Endothelial cell of umbilical vein (primary cell): ENCODE data around the gene RYR2. TPM values are rescaled to one million over a fixed set of nuclear protein-coding genes. Genes with fewer than 3 reads are reported as not detected.

Experiments used
- BruUV-seq: library from RNA; stranded (reverse); fragments of 400-500 nt; replicated peaks from 2 replicates; lab custom pipeline; 2021; lab: Mats Ljungman, UMichigan
- CTCF ChIA-PET: fragments of 300-600, 350-600 bp; sonication (Branson Sonifier 250); formaldehyde crosslinking; loops from one replicate; lab custom pipeline; 2021; ENCODE audit warnings: antibody characterized with exemption, inconsistent platforms; lab: Charles Lee
- POLR2A ChIA-PET: fragments of 300-600, 350-600 bp; sonication (Branson Sonifier 250); formaldehyde crosslinking; loops from one replicate; lab custom pipeline; 2021; ENCODE audit warnings: antibody characterized with exemption, inconsistent platforms; lab: Charles Lee
- DNase-seq: peaks from one replicate; pipeline ENCODE4 v3.0.0-alpha.2; 2011; ENCODE audit warnings: low read depth, low spot score
- FAIRE-seq: peaks from 2 replicates; lab custom pipeline; 2011; peaks lifted over from hg19 to GRCh38; lab: Jason Lieb, UNC
- H2AFZ ChIP-seq: 2 replicates; pipeline ENCODE4 v1.6.0; 2012; ENCODE audit warnings: low read depth, low read length, control low read depth, inconsistent platforms
- H3K27ac ChIP-seq: 2 replicates; pipeline ENCODE4 v1.5.1; 2011; ENCODE audit warnings: low read depth, mild to moderate bottlenecking, control low read depth, low read length, moderate library complexity; ENCODE audit not compliant: insufficient read depth
- H3K27me3 ChIP-seq, 2 experiments: 2 replicates each; pipeline versions ENCODE4 v1.6.0 to v1.6.1; 2011; ENCODE audit warnings: low read length in 2 of 2, mixed read lengths in 1 of 2; ENCODE audit not compliant: control insufficient read depth in 2 of 2, insufficient read depth in 2 of 2
- H3K36me3 ChIP-seq, 2 experiments: 2 replicates in 1 of 2; 3 replicates in 1 of 2; pipeline ENCODE4 v1.5.1; 2011; ENCODE audit warnings: low read length in 2 of 2, mild to moderate bottlenecking in 1 of 2, moderate library complexity in 1 of 2; ENCODE audit not compliant: control insufficient read depth in 2 of 2, insufficient read depth in 2 of 2; ENCODE audit errors: extremely low read depth in 1 of 2
- H3K4me1 ChIP-seq: 3 replicates; pipeline ENCODE4 v1.5.1; 2011; ENCODE audit warnings: mild to moderate bottlenecking, low read length; ENCODE audit not compliant: control insufficient read depth, insufficient read depth; ENCODE audit errors: extremely low read depth
- H3K4me2 ChIP-seq: 2 replicates; pipeline ENCODE4 v1.6.1; 2011; ENCODE audit warnings: low read length, control low read depth, mixed read lengths; ENCODE audit not compliant: insufficient read depth
- H3K4me3 ChIP-seq, 3 experiments: fragments of 200-600 bp in 1 of 3; sonication (generic), shearing (Covaris generic) in 1 of 3; replicated peaks in 1 of 3; 2 replicates each; pipeline ENCODE4 v1.5.1; 2011 to 2016; ENCODE audit warnings: control low read depth in 3 of 3, low read length in 3 of 3, mild to moderate bottlenecking in 2 of 3, inconsistent platforms in 1 of 3, low read depth in 1 of 3, moderate library complexity in 1 of 3; ENCODE audit not compliant: insufficient read depth in 1 of 3
- H3K79me2 ChIP-seq: 2 replicates; pipeline ENCODE4 v1.6.0; 2012; ENCODE audit warnings: low read length, inconsistent platforms; ENCODE audit not compliant: control insufficient read depth, insufficient read depth
- H3K9ac ChIP-seq: replicated peaks from 2 replicates; pipeline ENCODE3; 2011; ENCODE audit warnings: low read length, control low read depth; ENCODE audit not compliant: insufficient read depth; ENCODE audit errors: extremely low read depth
- H3K9me1 ChIP-seq: replicated peaks from 3 replicates; pipeline ENCODE4 v1.6.0; 2011; ENCODE audit warnings: mild to moderate bottlenecking, low read length; ENCODE audit not compliant: control insufficient read depth, insufficient read depth; ENCODE audit errors: extremely low read depth
- H3K9me3 ChIP-seq: replicated peaks from 2 replicates; pipeline ENCODE4 v1.5.1; 2012; ENCODE audit warnings: low read length, inconsistent platforms; ENCODE audit not compliant: control insufficient read depth, insufficient read depth
- H4K20me1 ChIP-seq: replicated peaks from 2 replicates; pipeline ENCODE3; 2011; ENCODE audit warnings: mild to moderate bottlenecking, low read length; ENCODE audit not compliant: control insufficient read depth, insufficient read depth; ENCODE audit errors: extremely low read depth
- GATA2 ChIP-seq: IDR thresholded peaks from 2 replicates; pipeline ENCODE4 v1.7.0; 2011; ENCODE audit warnings: low read depth, mild to moderate bottlenecking, moderate library complexity, mixed read lengths, low read length; ENCODE audit not compliant: insufficient read length, insufficient read depth
- POLR2A ChIP-seq: IDR thresholded peaks from 2 replicates; pipeline ENCODE4 v1.6.1; 2012; ENCODE audit warnings: low read depth, mild to moderate bottlenecking, control low read depth, low read length
- POLR2AphosphoS5 ChIP-seq: IDR thresholded peaks from 2 replicates; pipeline ENCODE4 v1.6.1; 2012; ENCODE audit warnings: low read depth, mild to moderate bottlenecking, control low read depth, low read length, moderate library complexity; ENCODE audit not compliant: insufficient read depth
- dilution Hi-C: fragments of 300-500 bp; cut with MboI; formaldehyde crosslinking; loops from one replicate; pipeline ENCODE4 v1.15.0; 2019; ENCODE audit warnings: low sequenced_read_pairs; ENCODE audit not compliant: extremely low pct_ligation_motif_present
- intact Hi-C: fragments of 100-400 bp; cut with micrococcal nuclease; formaldehyde crosslinking; loops from one replicate; pipeline ENCODE4 v1.10.0; 2022
- polyA plus RNA-seq, 4 experiments: library from polyadenylated mRNA; depleted of rRNA in 3 of 4; stranded (reverse) in 3 of 4; unstranded in 1 of 4; fragments of >200 nt; gene quantifications; 2 replicates each; pipeline versions ENCODE4 v1.2.1 to v1.2.3, GENCODE V29; 2011 to 2012; ENCODE audit warnings: missing spikeins in 1 of 4
- total RNA-seq: library from RNA; stranded (reverse); gene quantifications from 2 replicates; pipeline ENCODE4 v1.2.3, GENCODE V29; 2021
- TF ChIP-seq, protein P1 (sequence below), 2 donors: IDR thresholded peaks; 1 replicate in 1 of 2; 2 replicates in 1 of 2; pipeline ENCODE4 v1.5.1; 2011; ENCODE audit warnings: low read length in 2 of 2, mild to moderate bottlenecking in 2 of 2, moderate library complexity in 2 of 2, control low read depth in 1 of 2, inconsistent platforms in 1 of 2, low read depth in 1 of 2; ENCODE audit not compliant: insufficient read depth in 1 of 2; ENCODE audit errors: extremely low read depth in 1 of 2

The RYR2 gene
- total and polyA plus RNA-seq, 2 donors (not counting 3 experiments of a cell fraction or from before 2014, with no cell fraction given), result not detected

DNA sequence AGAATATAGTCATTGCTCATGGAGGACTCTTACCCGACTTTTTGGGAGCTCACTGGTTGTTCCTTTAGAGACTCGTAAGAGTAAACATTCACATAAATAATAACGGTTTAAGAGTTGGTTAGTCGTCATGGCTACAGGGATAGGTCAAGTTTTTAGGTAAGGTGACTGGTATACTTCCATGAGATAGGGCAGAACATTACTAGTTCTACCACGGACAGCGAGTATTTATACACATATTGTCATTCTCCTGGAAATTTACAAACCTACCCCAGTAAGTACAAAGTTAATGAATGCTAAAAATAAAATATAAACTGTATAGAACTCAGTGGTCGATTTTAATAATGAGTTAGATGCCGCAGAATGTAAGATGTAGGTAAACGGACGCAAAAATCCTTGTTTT is 1.2 kb upstream of the RYR2 start:
- ChIA-PET POLR2A (no interaction called here), CTCF (interaction anchor here (0.6 kb wide), 1 partner anchor 646 kb away, joined by 4 read pairs; no protein-coding TSS in a partner anchor)
- Histone ChIP-seq H2AFZ (no peak overlapping the region), H3K27me3 (peaks cover 5 to 23% of the 10 kb centered on the region in 2 experiments), H3K27ac (no peak overlapping the region), H4K20me1 (no peaks in the 10 kb centered on the region), H3K79me2 (no peaks in the 10 kb centered on the region), H3K4me1 (no peaks in the 10 kb centered on the region), H3K9ac (no peak overlapping the region), H3K9me1 (no peaks in the 10 kb centered on the region), H3K4me2 (no peak overlapping the region), H3K36me3 (no peaks in the 10 kb centered on the region), H3K9me3 (no peaks in the 10 kb centered on the region), H3K4me3 (no peak overlapping the region)
- intact Hi-C loops (loop anchor here (10.0 kb wide), 1 partner anchor 344 kb away; no protein-coding TSS in a partner anchor), dilution Hi-C loops (no loop called here)
- BruUV-seq, result no TSS peak
- no peak for DNase-seq
- no peak for FAIRE-seq
- TF ChIP-seq POLR2AphosphoS5, result no peak

DNA sequence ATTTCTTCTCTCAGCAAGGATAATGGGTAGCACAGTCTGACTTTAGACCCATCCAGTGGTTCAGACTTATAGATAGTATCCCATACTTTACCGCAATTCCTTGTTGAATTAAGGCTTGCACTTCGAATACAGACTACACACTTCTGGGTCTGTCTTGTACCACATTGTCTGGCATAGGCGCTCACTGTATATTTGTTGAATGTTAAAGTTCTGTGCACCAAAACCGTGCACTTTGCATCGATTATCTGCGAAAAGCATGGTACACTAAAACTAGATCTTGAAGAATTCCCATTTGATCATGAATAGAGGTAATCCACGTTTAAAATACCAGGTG is 556 bp upstream of the RYR2 start:
- FAIRE-seq, result no peak
- dilution Hi-C loops (no loop called here), intact Hi-C loops (loop anchor here (10.0 kb wide), 1 partner anchor 343 kb away; no protein-coding TSS in a partner anchor)

More for the DNA sequence above, 556 bp upstream of the RYR2 start:
- ChIA-PET CTCF (interaction anchor here (0.7 kb wide), 1 partner anchor 345 kb away, joined by 3 read pairs; no protein-coding TSS in a partner anchor), POLR2A (no interaction called here)
- Histone ChIP-seq H3K27ac (no peak overlapping the region), H3K9me1 (no peaks in the 10 kb centered on the region), H4K20me1 (no peaks in the 10 kb centered on the region), H3K4me1 (no peaks in the 10 kb centered on the region), H3K79me2 (no peaks in the 10 kb centered on the region), H3K36me3 (no peaks in the 10 kb centered on the region), H3K9me3 (no peaks in the 10 kb centered on the region), H2AFZ (no peak overlapping the region), H3K27me3 (peaks cover 5 to 23% of the 10 kb centered on the region in 2 experiments), H3K4me3 (no peak overlapping the region), H3K4me2 (no peak overlapping the region), H3K9ac (no peak overlapping the region)
- TF ChIP-seq GATA2 (no peak), POLR2A (no peak)
- TF ChIP-seq, protein P1, sequence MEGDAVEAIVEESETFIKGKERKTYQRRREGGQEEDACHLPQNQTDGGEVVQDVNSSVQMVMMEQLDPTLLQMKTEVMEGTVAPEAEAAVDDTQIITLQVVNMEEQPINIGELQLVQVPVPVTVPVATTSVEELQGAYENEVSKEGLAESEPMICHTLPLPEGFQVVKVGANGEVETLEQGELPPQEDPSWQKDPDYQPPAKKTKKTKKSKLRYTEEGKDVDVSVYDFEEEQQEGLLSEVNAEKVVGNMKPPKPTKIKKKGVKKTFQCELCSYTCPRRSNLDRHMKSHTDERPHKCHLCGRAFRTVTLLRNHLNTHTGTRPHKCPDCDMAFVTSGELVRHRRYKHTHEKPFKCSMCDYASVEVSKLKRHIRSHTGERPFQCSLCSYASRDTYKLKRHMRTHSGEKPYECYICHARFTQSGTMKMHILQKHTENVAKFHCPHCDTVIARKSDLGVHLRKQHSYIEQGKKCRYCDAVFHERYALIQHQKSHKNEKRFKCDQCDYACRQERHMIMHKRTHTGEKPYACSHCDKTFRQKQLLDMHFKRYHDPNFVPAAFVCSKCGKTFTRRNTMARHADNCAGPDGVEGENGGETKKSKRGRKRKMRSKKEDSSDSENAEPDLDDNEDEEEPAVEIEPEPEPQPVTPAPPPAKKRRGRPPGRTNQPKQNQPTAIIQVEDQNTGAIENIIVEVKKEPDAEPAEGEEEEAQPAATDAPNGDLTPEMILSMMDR (IDR thresholded peaks at IDR 0.05; ENCODE audit: extremely low read depth in 1 of 2, insufficient read depth in 1 of 2, low read depth in 1 of 2, low read length in 2 of 2), result no peak
- no peak for DNase-seq
- no TSS peak for BruUV-seq
